T47D (cell line): ENCODE data around the gene PHYKPL.

Experiments
- DNase-seq, 2 experiments: peaks; one replicate each; pipeline versions ENCODE4 v3.0.0 to v3.0.0-alpha.2; 2011 to 2012; ENCODE audit warnings: low read depth in 1 of 2, low spot score in 1 of 2
- JUND ChIP-seq: IDR thresholded peaks from 2 replicates; pipeline ENCODE4 v1.6.1; 2012; ENCODE audit warnings: low read depth
- in situ Hi-C: cut with HindIII; loops from 2 replicates; pipeline ENCODE4 v1.10.0; 2016; ENCODE audit warnings: low sequenced_read_pairs, low pct_unique_long_range_greater_than_20kb

PHYKPL gene

DNA sequence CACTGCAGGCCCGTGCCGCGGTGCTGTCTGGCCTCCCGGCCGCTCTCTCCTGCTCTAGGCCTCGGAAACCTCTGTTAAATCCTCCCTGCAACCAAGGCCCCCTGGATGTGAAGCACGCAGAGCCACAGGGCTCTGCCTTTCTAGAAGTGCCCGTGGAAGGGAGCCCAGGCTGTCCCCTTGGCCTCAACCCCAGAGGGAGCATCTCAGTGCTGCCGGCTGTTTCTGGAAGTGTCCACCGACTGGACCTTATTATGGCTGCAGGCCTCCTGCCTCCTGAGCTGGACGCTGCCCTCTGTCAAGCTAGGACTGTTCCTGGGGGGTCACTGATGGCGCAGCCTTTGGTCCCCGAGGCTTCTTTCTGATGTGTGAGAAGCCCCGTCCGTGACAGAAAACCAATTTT lies 40.4 kb upstream of the PHYKPL start:
- DNase-seq, result no peak
- in situ Hi-C loops, result no loop called here
- TF ChIP-seq JUND, result no peak

- in situ Hi-C loops, result no loop called here
- DNase-seq, result no peak
- TF ChIP-seq JUND, result no peak
Measured at GRCh38 chr5:178272591-178272990, 40.0 kb upstream of the PHYKPL start.

DNA sequence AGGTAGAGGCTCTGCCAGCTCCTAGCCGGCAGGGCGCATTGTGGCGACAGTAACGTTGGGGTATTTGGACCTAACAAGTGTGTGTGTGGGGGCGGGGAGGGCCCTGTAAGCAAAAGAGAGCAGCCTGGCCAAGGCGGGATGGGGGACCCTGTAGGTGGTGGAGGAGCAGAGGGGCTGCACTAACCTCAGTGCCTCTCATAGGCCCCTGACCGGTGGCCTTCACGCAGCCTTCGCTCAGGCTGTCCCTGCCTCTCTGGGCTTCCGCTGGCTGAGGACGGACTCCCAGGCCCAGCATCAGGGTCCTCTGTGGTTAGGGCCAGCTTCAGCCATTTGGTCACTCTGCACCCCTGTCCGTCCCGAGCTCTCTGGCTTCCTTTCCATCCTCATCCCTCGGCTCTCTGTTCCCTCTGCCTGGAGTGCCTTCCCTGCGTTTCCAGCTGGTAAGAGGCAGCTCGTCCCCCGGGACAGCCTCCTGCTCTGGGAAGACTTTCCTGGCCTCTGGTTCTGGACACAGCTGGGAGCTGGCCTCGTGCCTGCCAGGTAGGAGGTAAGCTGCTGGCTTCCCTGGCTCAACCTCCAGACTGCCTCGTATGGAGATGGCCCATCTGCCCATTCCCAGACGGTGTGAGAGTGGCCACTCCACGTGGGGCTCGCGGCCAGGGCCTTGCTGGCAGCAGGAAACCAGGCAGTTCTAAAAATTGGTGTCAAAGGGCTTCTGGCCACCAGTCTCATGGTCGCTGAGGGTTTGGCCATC lies 39.3 kb upstream of the PHYKPL start:
- no peak for DNase-seq
- in situ Hi-C loops, result no loop called here
- TF ChIP-seq JUND, result no peak

- no peak for TF ChIP-seq JUND
- in situ Hi-C loops, result no loop called here
Measured at GRCh38 chr5:178271231-178271630, 38.6 kb upstream of the PHYKPL start.

DNA sequence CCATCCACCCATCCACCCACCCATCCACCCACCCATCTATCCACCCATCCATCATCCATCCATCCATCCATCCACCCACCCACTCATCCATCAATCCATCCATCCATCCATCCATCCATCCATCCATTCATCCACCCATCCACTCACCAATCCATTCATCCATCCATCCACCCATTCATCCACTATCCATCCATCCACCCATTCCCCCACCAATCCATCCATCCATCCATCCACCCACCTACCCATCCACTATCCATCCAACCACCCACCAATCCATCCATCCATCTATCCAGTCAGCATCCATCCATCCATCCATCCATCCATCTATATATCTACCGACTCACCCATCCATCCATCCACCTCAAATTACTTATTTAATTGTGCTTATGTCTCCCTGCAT lies 36.9 kb upstream of the PHYKPL start:
- TF ChIP-seq JUND, result no peak
- in situ Hi-C loops, result no loop called here
- no peak for DNase-seq

More at GRCh38 chr5:178271231-178271630, 38.6 kb upstream of the PHYKPL start:
- no peak for DNase-seq

GRCh38 chr5:178267876-178268275 lies 35.3 kb upstream of the PHYKPL start:
- DNase-seq, result no peak
- in situ Hi-C loops, result no loop called here
- TF ChIP-seq JUND, result no peak

DNA sequence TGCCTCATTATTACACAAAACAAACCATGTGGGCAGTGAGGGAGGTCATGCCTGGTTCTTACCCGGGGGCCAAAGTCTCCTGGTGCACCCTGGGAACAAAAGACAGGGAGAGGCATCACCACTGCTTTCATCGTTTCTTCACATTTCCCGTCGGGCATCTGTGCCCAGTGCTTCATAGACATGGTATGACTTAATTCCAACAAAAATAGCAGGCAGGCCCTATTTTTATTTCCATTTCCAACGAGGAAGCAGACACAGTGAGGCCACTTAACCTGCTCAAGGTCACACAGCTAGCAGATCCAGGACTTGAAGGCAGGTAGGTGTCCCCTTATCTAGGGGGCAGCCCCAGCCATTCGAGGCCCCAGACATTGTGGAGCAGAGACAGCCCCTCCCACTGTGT lies 34.6 kb upstream of the PHYKPL start:
- TF ChIP-seq JUND, result no peak
- no peak for DNase-seq
- in situ Hi-C loops, result no loop called here

- no peak for DNase-seq
- in situ Hi-C loops, result no loop called here
- TF ChIP-seq JUND, result no peak
Measured at GRCh38 chr5:178266581-178266980, 34.0 kb upstream of the PHYKPL start.

GRCh38 chr5:178265746-178266145 lies 33.1 kb upstream of the PHYKPL start:
- no peak for TF ChIP-seq JUND
- in situ Hi-C loops, result no loop called here
- DNase-seq, result no peak

DNA sequence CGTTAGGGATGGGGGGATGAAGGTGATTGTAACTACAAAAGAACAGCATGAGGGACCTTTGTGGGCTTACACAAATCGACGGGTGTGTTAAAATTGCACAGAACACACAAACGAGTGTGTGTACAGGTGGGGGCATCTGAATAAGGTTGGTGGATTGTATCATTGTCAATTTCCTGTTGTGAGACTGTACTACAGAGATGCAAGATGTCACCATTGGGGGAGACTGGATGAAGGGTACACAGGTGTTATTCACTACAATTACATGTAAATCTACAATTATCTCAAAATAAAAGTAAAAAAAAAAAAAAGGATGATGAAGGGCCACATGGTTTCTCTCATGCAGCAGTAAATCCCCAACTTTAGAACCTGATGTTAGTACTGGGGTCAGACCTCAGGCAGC lies 31.4 kb upstream of the PHYKPL start:
- TF ChIP-seq JUND, result no peak
- DNase-seq, result no peak
- in situ Hi-C loops, result no loop called here

GRCh38 chr5:178261666-178262600 lies 29.3 kb upstream of the PHYKPL start:
- DNase-seq, result peak in 1 of 2 experiments; percentile 39
- in situ Hi-C loops, result no loop called here

GRCh38 chr5:178259623-178260536 lies 27.3 kb upstream of the PHYKPL start:
- no peak for DNase-seq
- in situ Hi-C loops, result no loop called here
- TF ChIP-seq JUND, result no peak

More at GRCh38 chr5:178261666-178262600, 29.3 kb upstream of the PHYKPL start:
- no peak for TF ChIP-seq JUND
